Ecto neural progenitor cell (in vitro differentiated cells): ENCODE results near the gene LDLRAD3.
"Not testable (repeated sequence)": the region's sequence is repeated elsewhere in the genome, so short reads cannot be mapped to it uniquely, and the experiment has no call there.

Experiments
- DNase-seq: peaks from one replicate; pipeline ENCODE4 v3.0.0-alpha.2; 2018; ENCODE audit warnings: low spot score

Gene LDLRAD3

GRCh38 chr11:35995681-35996271 lies 51.9 kb downstream of the LDLRAD3 start:
- DNase-seq, result no peak

GRCh38 chr11:35997902-35998520 lies 54.1 kb downstream of the LDLRAD3 start:
- no peak for DNase-seq

- DNase-seq, result no peak
These were observed 54.8 kb downstream of the LDLRAD3 start for GRCh38 chr11:35998634-35999033.

GRCh38 chr11:36000616-36001190 lies 56.8 kb downstream of the LDLRAD3 start:
- DNase-seq, result no peak

GRCh38 chr11:36002196-36002595 lies 58.3 kb downstream of the LDLRAD3 start:
- peak; percentile 70 for DNase-seq

- no peak for DNase-seq
These were observed 58.9 kb downstream of the LDLRAD3 start for GRCh38 chr11:36002796-36003195.

GRCh38 chr11:36006556-36006955 lies 62.7 kb downstream of the LDLRAD3 start:
- DNase-seq, result no peak

GRCh38 chr11:36007127-36007655 lies 63.3 kb downstream of the LDLRAD3 start:
- no peak for DNase-seq

- no peak for DNase-seq
These were observed 64.7 kb downstream of the LDLRAD3 start for GRCh38 chr11:36008584-36008983.

- DNase-seq, result no peak
These were observed 65.6 kb downstream of the LDLRAD3 start for GRCh38 chr11:36009473-36009872.

GRCh38 chr11:36010010-36010740 lies 66.3 kb downstream of the LDLRAD3 start:
- no peak for DNase-seq

GRCh38 chr11:36011574-36011973 lies 67.7 kb downstream of the LDLRAD3 start:
- no peak for DNase-seq

- no peak for DNase-seq
These were observed 68.6 kb downstream of the LDLRAD3 start for GRCh38 chr11:36012455-36012854.

GRCh38 chr11:36012979-36013378 lies 69.1 kb downstream of the LDLRAD3 start:
- no peak for DNase-seq

- not testable (repeated sequence) for DNase-seq
These were observed 69.6 kb downstream of the LDLRAD3 start for GRCh38 chr11:36013446-36013845.

GRCh38 chr11:36013950-36014897 lies 70.4 kb downstream of the LDLRAD3 start:
- DNase-seq, result no peak

GRCh38 chr11:36014898-36015665 lies 71.2 kb downstream of the LDLRAD3 start:
- no peak for DNase-seq

GRCh38 chr11:36015799-36016198 lies 71.9 kb downstream of the LDLRAD3 start:
- no peak for DNase-seq

- DNase-seq, result no peak
These were observed 72.4 kb downstream of the LDLRAD3 start for GRCh38 chr11:36016263-36016662.

- DNase-seq, result no peak
These were observed 72.8 kb downstream of the LDLRAD3 start for GRCh38 chr11:36016709-36017108.
